ENCODE results near the gene ABR.

The ABR gene

DNA sequence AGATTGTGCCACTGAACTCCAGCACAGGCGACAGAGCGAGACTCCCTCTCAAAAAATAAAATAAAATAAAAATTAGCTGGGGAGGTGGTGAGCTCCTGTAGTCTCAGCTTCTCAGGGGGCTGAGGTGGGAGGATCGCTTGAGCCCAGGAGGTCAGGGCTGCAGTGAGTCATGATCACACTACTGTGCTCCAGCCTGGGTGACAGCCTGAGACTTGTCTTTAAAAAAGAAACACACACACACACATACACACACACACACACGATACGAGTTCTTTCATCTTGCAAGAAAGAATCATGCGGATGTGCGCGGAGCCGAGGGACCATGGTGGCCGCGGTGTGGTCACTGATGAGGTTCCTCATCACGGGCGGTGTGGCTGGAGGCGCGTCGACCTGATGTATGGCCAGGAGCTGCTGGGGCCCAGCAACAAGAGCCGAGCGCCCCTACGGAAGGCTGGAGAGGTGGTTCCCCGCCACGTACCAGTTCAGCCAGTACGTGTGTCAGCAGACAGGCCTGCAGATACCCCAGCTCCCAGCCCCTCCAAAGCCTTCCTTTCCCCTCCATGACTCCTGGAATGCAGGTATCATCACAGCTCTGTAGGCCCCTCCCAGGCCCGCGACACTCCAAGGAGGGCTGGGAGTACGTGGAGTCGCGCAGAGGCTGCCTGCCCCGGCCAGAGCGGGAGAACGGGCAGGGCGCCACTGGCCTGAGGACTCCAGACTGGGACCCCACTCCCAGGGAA lies 220.9 kb downstream of the ABR start:
- no peak for DNase-seq (ENCODE audit: low spot score)

DNA sequence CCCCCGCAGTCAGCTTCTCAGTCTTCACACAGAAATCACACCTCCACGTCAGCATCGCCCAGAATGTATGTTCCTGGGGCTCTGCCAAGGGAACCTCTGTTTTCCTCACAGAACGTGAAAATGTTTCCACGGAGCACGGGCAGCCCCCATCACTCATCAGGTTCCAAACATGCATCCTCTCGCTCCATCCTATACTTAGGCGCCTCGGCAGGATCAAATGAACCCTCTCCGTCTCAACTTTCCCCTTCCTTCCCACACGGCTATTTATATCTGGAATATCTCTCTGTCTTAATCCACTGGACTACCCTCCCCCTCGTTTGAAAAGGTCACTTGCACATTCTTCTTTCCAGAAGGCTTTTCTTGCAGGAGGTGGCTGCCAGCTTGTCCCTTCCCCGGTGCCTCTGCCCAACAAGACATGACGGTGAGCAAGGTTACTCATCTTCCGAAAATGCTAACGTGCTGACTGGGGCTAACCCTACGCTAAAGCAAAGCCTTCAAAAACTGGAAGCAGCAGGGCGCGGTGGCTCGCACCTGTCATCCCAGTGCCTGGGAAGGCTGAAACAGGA lies 221.8 kb downstream of the ABR start:
- no peak for DNase-seq (ENCODE audit: low spot score)

DNA sequence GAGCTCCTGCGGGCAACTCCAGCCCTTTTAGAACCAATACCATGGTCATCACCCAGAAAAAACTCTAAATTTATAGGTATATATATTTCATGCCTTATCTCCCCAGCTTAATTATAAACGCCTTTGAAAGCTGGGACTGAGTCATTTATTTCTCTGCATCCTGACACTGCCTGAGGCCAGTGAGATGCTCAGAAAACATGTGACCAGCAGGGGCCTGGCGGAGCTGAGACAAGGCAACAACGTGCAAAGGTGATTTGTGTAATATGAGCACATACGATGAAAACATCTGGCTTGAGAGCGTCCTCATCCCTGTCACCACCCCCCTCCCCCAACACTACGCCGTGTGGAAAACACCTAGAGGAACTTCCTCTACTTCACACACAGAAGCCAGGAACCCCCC lies 222.9 kb downstream of the ABR start:
- no peak for DNase-seq (ENCODE audit: low spot score)

DNA sequence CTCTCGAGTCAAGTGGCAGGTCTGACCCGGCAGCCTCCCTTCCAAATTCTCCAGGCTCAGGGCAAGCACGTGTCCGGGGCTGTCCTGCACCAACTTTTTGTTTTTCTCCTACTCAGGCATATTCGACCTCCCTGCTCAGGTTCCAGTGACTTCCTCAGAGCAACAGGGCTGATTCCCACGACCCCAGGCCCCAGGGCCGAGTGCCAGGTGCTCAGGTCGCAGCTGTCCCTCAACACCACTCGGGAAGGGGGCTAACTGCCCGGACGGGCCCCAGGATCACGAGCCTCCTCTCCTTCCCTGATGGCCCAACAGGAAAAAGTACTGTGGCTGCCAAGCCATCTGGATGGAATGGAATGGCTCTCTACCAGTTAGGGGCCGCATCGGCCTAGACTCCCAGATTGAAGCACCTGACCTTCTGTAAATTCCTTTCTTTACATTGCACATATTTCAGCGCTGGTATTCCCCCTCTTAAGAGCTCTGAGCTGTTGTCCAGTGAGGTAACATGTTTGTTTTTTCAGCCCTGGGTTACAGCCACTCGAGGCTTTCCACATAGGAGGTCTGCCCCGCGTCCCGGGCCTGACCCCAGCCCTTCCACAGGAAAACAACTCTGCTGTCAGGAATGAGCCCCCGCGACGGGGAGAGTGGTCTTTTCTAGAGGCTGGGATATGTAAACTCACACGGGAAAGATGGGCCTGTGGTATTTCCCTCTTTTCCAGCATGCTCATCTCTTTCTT lies 225.2 kb downstream of the ABR start:
- DNase-seq (ENCODE audit: low spot score) = no peak

DNA sequence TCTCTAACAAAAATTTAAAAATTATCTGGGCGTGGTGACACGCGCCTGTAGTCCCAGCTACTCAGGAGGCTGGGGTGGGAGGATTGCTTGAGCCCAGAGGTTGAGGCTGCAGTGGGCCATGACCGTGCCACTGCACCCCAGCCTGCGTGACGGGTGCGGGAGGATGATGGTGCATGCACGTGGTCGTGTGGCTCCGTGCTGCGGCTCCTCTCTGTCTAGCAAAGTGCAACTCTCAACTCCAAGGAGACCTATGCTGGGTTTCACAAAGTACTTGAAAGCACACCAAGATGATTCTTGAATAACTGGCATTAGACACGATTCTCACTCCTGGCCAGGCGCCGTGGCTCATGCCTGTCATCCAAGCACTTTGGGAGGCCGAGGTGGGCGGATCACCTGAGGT lies 226.0 kb downstream of the ABR start:
- DNase-seq (ENCODE audit: low spot score) = no peak

All from hematopoietic multipotent progenitor cell treated with erythropoietin and hydrocortisone succinate and interleukin-3 and kit ligand, for 15 days (in vitro differentiated cells).